OCI-LY3 (cell line): Measurements from ENCODE around the gene FOLR3.

Source experiments
- H2AFZ ChIP-seq: fragments of 200-600, 300-600 bp; shearing (Covaris generic); 2 replicates; pipeline ENCODE4 v1.6.0; 2014; ENCODE audit warnings: antibody characterized with exemption, low read depth, low read length
- H3K27ac ChIP-seq: fragments of 200-600, 300-600 bp; sonication (generic); 2 replicates; pipeline ENCODE4 v1.5.1; 2014; ENCODE audit warnings: mild to moderate bottlenecking, low read length, moderate library complexity, mixed read lengths
- H3K27me3 ChIP-seq: fragments of 200-600, 300-600 bp; sonication (generic); 2 replicates; pipeline ENCODE4 v1.6.1; 2014; ENCODE audit warnings: low read depth, low read length, mixed read lengths
- H3K36me3 ChIP-seq: fragments of 200-600, 300-600 bp; sonication (generic); replicated peaks from 2 replicates; pipeline ENCODE3; 2014; ENCODE audit warnings: low read depth, low read length, mixed read lengths
- H3K4me1 ChIP-seq: fragments of 300-600, 200-600 bp; sonication (generic); 2 replicates; pipeline ENCODE4 v1.6.1; 2014; ENCODE audit warnings: low read length, mixed read lengths
- H3K4me2 ChIP-seq: fragments of 200-600, 300-600 bp; sonication (generic); 2 replicates; pipeline ENCODE4 v1.6.1; 2014; ENCODE audit warnings: low read length, mixed read lengths
- H3K4me3 ChIP-seq: fragments of 300-600, 200-600 bp; sonication (generic); 2 replicates; pipeline ENCODE4 v1.5.1; 2014; ENCODE audit warnings: antibody characterized with exemption, mild to moderate bottlenecking, low read length, moderate library complexity
- H3K79me2 ChIP-seq: fragments of 300-600, 200-600 bp; shearing (Covaris generic); 2 replicates; pipeline ENCODE4 v1.6.1; 2014; ENCODE audit warnings: mild to moderate bottlenecking, low read length, mixed read lengths
- H3K9ac ChIP-seq: fragments of 300-600, 200-600 bp; shearing (Covaris generic); 2 replicates; pipeline ENCODE4 v1.6.0; 2014; ENCODE audit warnings: mild to moderate bottlenecking, low read length, moderate library complexity
- H3K9me3 ChIP-seq: fragments of 200-600, 300-600 bp; shearing (Covaris generic); 2 replicates; pipeline ENCODE4 v1.6.1; 2014; ENCODE audit warnings: low read length, mixed read lengths; ENCODE audit not compliant: insufficient read depth
- H4K20me1 ChIP-seq: fragments of 200-600, 300-600 bp; sonication (generic); 2 replicates; pipeline ENCODE4 v1.6.1; 2016; ENCODE audit warnings: low read length, mixed read lengths; ENCODE audit not compliant: insufficient read depth
- EZH2phosphoT487 ChIP-seq: fragments of 200-600 bp; shearing (Covaris generic); IDR thresholded peaks from 2 replicates; pipeline ENCODE4 v1.6.1; 2018; ENCODE audit warnings: antibody characterized with exemption, mixed run types, low read depth
- TF ChIP-seq, protein P1 (sequence below): fragments of 200-600, 300-600 bp; sonication (generic); IDR thresholded peaks from 2 replicates; pipeline ENCODE4 v1.5.1; 2014; ENCODE audit warnings: antibody characterized with exemption, low read length, low read depth

FOLR3 gene

DNA sequence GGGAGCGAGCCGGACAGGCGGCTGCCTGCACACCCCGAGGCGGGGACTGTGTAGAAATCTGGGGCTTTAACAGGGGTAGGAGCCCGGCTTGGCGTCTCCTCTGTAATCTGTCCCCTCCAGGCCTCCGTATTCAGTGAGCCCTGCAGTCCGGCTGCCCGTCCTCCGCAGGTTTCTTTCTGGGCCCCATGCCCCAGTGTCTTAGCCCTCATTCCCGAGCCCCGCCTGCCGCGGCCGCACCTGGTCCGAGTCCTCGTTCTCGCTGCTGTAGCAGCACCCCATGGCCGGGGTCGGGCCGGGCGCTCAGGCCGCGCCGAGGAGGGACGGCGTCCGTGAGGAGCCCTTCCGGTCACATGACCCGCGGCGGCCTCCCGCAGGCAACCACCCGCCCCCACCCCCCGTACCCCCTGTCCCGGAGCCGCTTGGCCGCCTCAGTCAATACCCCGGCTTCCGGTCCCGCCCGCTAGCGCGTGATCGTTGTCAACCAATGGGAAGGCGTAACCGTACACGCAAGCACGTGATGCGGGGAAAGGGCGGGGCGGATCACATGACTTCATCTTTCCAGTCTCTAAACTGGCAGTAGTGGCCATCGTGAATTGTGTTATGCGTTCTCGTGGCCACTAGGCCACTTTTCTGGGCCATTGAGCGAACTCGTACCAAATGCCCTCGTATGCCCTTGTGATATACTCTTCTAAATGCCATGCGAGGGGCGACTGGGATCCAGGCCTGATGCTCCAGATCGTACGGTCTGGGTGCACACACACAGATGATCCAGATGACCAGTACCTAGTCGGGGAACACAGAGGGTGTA, 32.4 kb upstream of the FOLR3 start, which contains the start of gene LAMTOR1:
Gene LAMTOR1, minus strand, starts transcription at position 352 of the 808 bp plus-strand sequence. Its CDS starts 73 bp downstream, at position 279.
- Histone ChIP-seq H4K20me1 (no peaks in the 10 kb centered on the region), H3K4me3 (peak within 1 kb of the TSS; percentile 97), H3K36me3 (peaks cover 17% of the 10 kb centered on the region), H3K9ac (peak within 1 kb of the TSS; percentile 99), H3K4me2 (peak within 1 kb of the TSS; percentile 95), H3K79me2 (peaks cover 39% of the 10 kb centered on the region), H3K27ac (peak within 1 kb of the TSS; percentile 71), H2AFZ (peak within 1 kb of the TSS; percentile 72; the same call in 1 of the 2 replicates), H3K4me1 (peaks cover 20% of the 10 kb centered on the region), H3K27me3 (no peaks in the 10 kb centered on the region), H3K9me3 (no peaks in the 10 kb centered on the region)
- TF ChIP-seq, protein P1, sequence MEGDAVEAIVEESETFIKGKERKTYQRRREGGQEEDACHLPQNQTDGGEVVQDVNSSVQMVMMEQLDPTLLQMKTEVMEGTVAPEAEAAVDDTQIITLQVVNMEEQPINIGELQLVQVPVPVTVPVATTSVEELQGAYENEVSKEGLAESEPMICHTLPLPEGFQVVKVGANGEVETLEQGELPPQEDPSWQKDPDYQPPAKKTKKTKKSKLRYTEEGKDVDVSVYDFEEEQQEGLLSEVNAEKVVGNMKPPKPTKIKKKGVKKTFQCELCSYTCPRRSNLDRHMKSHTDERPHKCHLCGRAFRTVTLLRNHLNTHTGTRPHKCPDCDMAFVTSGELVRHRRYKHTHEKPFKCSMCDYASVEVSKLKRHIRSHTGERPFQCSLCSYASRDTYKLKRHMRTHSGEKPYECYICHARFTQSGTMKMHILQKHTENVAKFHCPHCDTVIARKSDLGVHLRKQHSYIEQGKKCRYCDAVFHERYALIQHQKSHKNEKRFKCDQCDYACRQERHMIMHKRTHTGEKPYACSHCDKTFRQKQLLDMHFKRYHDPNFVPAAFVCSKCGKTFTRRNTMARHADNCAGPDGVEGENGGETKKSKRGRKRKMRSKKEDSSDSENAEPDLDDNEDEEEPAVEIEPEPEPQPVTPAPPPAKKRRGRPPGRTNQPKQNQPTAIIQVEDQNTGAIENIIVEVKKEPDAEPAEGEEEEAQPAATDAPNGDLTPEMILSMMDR = no peak
- TF ChIP-seq EZH2phosphoT487 = no peak

DNA sequence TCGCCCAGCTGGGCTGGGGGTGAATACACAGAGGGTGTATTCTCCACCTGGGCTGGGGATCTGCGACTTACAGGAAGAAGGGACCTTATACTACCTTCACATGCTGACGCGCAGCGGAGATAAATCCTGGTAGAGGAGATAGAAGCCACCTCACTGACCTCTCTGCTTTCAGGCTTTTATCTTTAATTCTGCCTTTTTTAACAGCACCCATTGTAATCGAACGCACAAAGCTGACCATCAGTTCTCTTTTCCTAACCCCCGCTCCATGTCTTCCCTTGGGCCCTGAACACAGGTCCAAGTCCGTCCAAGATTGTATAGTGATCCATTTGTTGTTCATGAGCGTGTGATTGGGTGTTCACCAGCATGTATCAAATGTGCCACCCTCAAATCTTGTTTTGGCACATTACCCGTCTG, 31.8 kb upstream of the FOLR3 start:
- Histone ChIP-seq H3K79me2 (peaks cover 39% of the 10 kb centered on the region), H2AFZ (no peak overlapping the region), H3K36me3 (peaks cover 11% of the 10 kb centered on the region), H3K4me2 (peak overlapping the region; percentile 90), H4K20me1 (no peaks in the 10 kb centered on the region), H3K4me1 (peaks cover 20% of the 10 kb centered on the region), H3K4me3 (peak overlapping the region; percentile 97), H3K27me3 (no peaks in the 10 kb centered on the region), H3K27ac (peak overlapping the region; percentile 40), H3K9me3 (no peaks in the 10 kb centered on the region), H3K9ac (peak overlapping the region; percentile 41; the same call in 1 of the 2 replicates)
- TF ChIP-seq EZH2phosphoT487 = no peak
- TF ChIP-seq, protein P1 = no peak

DNA sequence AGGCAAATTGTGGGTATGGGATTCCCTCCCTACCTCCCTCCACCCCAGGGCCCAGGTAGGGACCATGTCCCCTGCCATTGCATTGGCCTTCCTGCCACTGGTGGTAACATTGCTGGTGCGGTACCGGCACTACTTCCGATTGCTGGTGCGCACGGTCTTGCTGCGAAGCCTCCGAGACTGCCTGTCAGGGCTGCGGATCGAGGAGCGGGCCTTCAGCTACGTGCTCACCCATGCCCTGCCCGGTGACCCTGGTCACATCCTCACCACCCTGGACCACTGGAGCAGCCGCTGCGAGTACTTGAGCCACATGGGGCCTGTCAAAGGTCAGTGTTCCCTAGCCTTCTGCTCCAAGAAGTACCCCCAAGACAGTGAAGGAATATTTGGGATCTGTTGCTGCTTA, 29.6 kb upstream of the FOLR3 start, which contains the start of gene TOMT:
Gene TOMT, plus strand, starts transcription at position 37 of the 400 bp plus-strand sequence. Its CDS starts 28 bp downstream, at position 65.
- Histone ChIP-seq H3K4me3 (no peak within 1 kb of the TSS), H3K4me2 (no peak within 1 kb of the TSS), H3K9ac (no peak within 1 kb of the TSS), H3K27me3 (no peaks in the 10 kb centered on the region), H3K79me2 (peaks cover 22% of the 10 kb centered on the region), H3K36me3 (peaks cover 9% of the 10 kb centered on the region), H3K9me3 (no peaks in the 10 kb centered on the region), H3K27ac (no peak within 1 kb of the TSS), H2AFZ (no peak within 1 kb of the TSS), H3K4me1 (peaks cover 20% of the 10 kb centered on the region), H4K20me1 (no peaks in the 10 kb centered on the region)
- no peak for TF ChIP-seq EZH2phosphoT487
- TF ChIP-seq, protein P1 = no peak

DNA sequence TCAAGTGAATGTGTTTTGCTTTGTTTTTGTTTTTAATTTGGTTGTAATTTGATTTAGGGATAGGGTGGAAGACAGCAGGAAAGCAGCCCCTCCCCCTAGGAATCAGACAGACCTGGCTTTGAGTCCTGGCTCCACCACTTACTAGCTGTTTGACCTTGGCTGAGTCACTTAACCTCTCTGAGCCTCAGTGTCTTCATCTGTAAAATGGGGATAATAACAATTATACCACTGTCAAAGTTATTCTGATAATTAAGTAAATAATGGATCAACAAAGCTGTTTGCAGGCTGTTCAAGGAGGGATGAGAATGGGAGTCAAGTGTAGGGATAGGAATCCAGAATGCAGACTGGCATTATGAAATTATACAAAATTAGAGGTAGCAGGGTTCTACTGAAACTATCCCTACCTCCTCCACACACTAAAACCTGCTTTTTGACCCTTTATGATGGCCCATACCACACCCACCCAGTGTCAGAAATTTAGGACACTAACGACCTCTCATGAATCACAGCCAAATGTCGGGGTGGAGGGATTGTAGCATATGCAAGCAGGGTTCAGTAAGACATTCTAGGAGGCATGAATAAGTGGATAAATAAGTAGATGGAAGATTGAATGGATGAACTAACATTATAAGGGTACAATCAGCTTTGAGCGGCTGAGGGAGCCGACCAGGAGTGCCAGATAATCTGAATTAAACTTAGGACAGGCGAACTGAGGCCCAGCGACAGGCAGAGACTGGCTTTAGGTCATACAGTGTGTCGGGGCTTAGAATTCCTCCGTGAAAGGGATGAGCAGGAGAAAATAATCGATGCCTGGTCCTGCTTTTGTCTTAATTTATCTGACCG, 24.0 kb upstream of the FOLR3 start:
- H3K9me3 ChIP-seq = no peaks in the 10 kb centered on the region
- peaks cover 3% of the 10 kb centered on the region for H3K36me3 ChIP-seq
- H3K4me2 ChIP-seq = peak overlapping the region; percentile 99
- H2AFZ ChIP-seq = peak overlapping the region; percentile 8; the same call in 1 of the 2 replicates
- no peaks in the 10 kb centered on the region for H4K20me1 ChIP-seq
- peak overlapping the region; percentile 87 for H3K4me3 ChIP-seq
- H3K4me1 ChIP-seq = peaks cover 15% of the 10 kb centered on the region
- no peaks in the 10 kb centered on the region for H3K27me3 ChIP-seq
- H3K27ac ChIP-seq = peak overlapping the region; percentile 85
- H3K9ac ChIP-seq = peak overlapping the region; percentile 88
- no peak for TF ChIP-seq EZH2phosphoT487
- TF ChIP-seq, protein P1 = no peak
- 0 out of 2 replicates have a peak, but pooled peaks cover 3% of the 10 kb centered on the region for H3K79me2 ChIP-seq
